Smooth muscle cell (in vitro differentiated cells): ENCODE results near the gene AGPAT4. TPM values are rescaled to one million over a fixed set of nuclear protein-coding genes. Genes with fewer than 3 reads are reported as not detected.
"Not testable (repeated sequence)": the region's sequence is repeated elsewhere in the genome, so short reads cannot be mapped to it uniquely, and the experiment has no call there.

ENCODE experiments used
- DNase-seq: peaks from one replicate; lab custom pipeline; 2025; ENCODE audit not compliant: unreplicated experiment; lab: John Stamatoyannopoulos, UW
- H2AFZ ChIP-seq: fragments of 200-600 bp; sonication (generic); 2 replicates; pipeline ENCODE4 v1.6.0; 2016; ENCODE audit warnings: antibody characterized with exemption, low read depth, mild to moderate bottlenecking
- H3F3A ChIP-seq: fragments of 200-600 bp; sonication (generic); 2 replicates; pipeline ENCODE4 v1.6.0; 2017; ENCODE audit warnings: antibody characterized with exemption, low read depth
- H3K27ac ChIP-seq: fragments of 200-600 bp; sonication (generic); 2 replicates; pipeline ENCODE4 v1.5.1; 2016; ENCODE audit warnings: low read depth, mild to moderate bottlenecking
- H3K27me3 ChIP-seq: fragments of 200-600 bp; sonication (generic); 2 replicates; pipeline ENCODE4 v1.6.1; 2016; ENCODE audit warnings: low read depth, mild to moderate bottlenecking
- H3K36me3 ChIP-seq: fragments of 200-600 bp; sonication (generic); 2 replicates; pipeline ENCODE4 v1.5.1; 2016; ENCODE audit warnings: low read depth
- H3K4me1 ChIP-seq: fragments of 200-600 bp; sonication (generic); 2 replicates; pipeline ENCODE4 v1.5.1; 2016; ENCODE audit warnings: low read depth
- H3K4me2 ChIP-seq: fragments of 200-600 bp; sonication (generic); 2 replicates; pipeline ENCODE4 v1.6.0; 2016; ENCODE audit warnings: mild to moderate bottlenecking
- H3K4me3 ChIP-seq: fragments of 200-600 bp; sonication (generic); 2 replicates; pipeline ENCODE4 v1.5.1; 2016; ENCODE audit warnings: mild to moderate bottlenecking
- H3K79me2 ChIP-seq: fragments of 200-600 bp; sonication (generic); 2 replicates; pipeline ENCODE4 v1.6.0; 2016; ENCODE audit warnings: low read depth, mild to moderate bottlenecking
- H3K9ac ChIP-seq: fragments of 200-600 bp; sonication (generic); 2 replicates; pipeline ENCODE4 v1.6.0; 2016; ENCODE audit warnings: low read depth
- H3K9me3 ChIP-seq: fragments of 200-600 bp; sonication (generic); replicated peaks from 2 replicates; pipeline ENCODE4 v1.5.1; 2016; ENCODE audit warnings: low read depth
- H4K20me1 ChIP-seq: fragments of 200-600 bp; sonication (generic); 2 replicates; pipeline ENCODE4 v1.6.0; 2016; ENCODE audit warnings: low read depth
- CTCF ChIP-seq: fragments of 200-600 bp; sonication (generic); IDR thresholded peaks from 2 replicates; pipeline ENCODE4 v1.5.1; 2017; ENCODE audit warnings: borderline replicate concordance, mild to moderate bottlenecking, antibody characterized with exemption; ENCODE audit not compliant: insufficient read depth, poor library complexity, severe bottlenecking
- WGBS: methylation state at CpG from one replicate; pipeline ENCODE4 v1.1.7; 2016; ENCODE audit warnings: low lambda C conversion rate; 5-methylcytosine and 5-hydroxymethylcytosine counted together
- polyA plus RNA-seq: library from polyadenylated mRNA; unstranded; fragments of >200 nt; fragmentation: Nextera tagmentation; extraction: Ambion mirVana; gene quantifications from 2 replicates; pipeline ENCODE4 v1.2.1, GENCODE V29; 2016
- total RNA-seq: library from RNA; depleted of rRNA; stranded (reverse); fragments of >200 nt; gene quantifications from 2 replicates; pipeline ENCODE4 v1.2.3, GENCODE V29; 2014

The AGPAT4 gene
- 49.3 and 51.8 TPM in 2 replicates for total RNA-seq
- 41.5 and 51.4 TPM in 2 replicates for polyA plus RNA-seq

GRCh38 chr6:161273752-161274487, at the start of gene AGPAT4:
Gene AGPAT4, minus strand, starts transcription at chr6:161274061. Its CDS starts 41,848 bp downstream, at chr6:161232213.
- no peaks in the 10 kb centered on the region for H3K27me3 ChIP-seq
- H3K9me3 ChIP-seq: no peaks in the 10 kb centered on the region
- TF ChIP-seq CTCF: no peak
- peak within 1 kb of the TSS; percentile 93 for H3K4me2 ChIP-seq
- peaks cover 15% of the 10 kb centered on the region for H3F3A ChIP-seq
- H3K27ac ChIP-seq: peak within 1 kb of the TSS; percentile 96
- H3K4me3 ChIP-seq: peak within 1 kb of the TSS; percentile 88
- H3K36me3 ChIP-seq: no peaks in the 10 kb centered on the region
- WGBS: 3% methylated on average over 19 of the region's 21 CpGs
- peak; percentile 31 for DNase-seq
- H3K4me1 ChIP-seq: peaks cover 31% of the 10 kb centered on the region
- H4K20me1 ChIP-seq: peaks cover 44% of the 10 kb centered on the region
- peaks cover 46% of the 10 kb centered on the region for H3K79me2 ChIP-seq
- H3K9ac ChIP-seq: peak within 1 kb of the TSS; percentile 98
- peak within 1 kb of the TSS; percentile 90 for H2AFZ ChIP-seq

GRCh38 chr6:161319231-161319630, 45.4 kb upstream of the AGPAT4 start:
- H3K4me1 ChIP-seq: no peaks in the 10 kb centered on the region
- no peak overlapping the region for H3K27ac ChIP-seq
- H3K4me2 ChIP-seq: no peak overlapping the region
- H4K20me1 ChIP-seq: no peaks in the 10 kb centered on the region
- WGBS: 79% methylated on average over 2 of the region's 2 CpGs
- no peak overlapping the region for H3K4me3 ChIP-seq
- no peak overlapping the region for H3K9ac ChIP-seq
- H3F3A ChIP-seq: no peaks in the 10 kb centered on the region
- H2AFZ ChIP-seq: no peak overlapping the region
- no peak for TF ChIP-seq CTCF
- H3K36me3 ChIP-seq: no peaks in the 10 kb centered on the region
- no peak for DNase-seq
- no peaks in the 10 kb centered on the region for H3K9me3 ChIP-seq
- H3K27me3 ChIP-seq: no peaks in the 10 kb centered on the region
- no peaks in the 10 kb centered on the region for H3K79me2 ChIP-seq

GRCh38 chr6:161318456-161318855, 44.6 kb upstream of the AGPAT4 start:
- 84% methylated on average over 6 of the region's 6 CpGs for WGBS
- no peak overlapping the region for H3K9ac ChIP-seq
- H3K36me3 ChIP-seq: no peaks in the 10 kb centered on the region
- H3K4me2 ChIP-seq: no peak overlapping the region
- no peaks in the 10 kb centered on the region for H3K9me3 ChIP-seq
- no peak overlapping the region for H3K4me3 ChIP-seq
- no peak for TF ChIP-seq CTCF
- no peaks in the 10 kb centered on the region for H3F3A ChIP-seq
- H3K27me3 ChIP-seq: no peaks in the 10 kb centered on the region
- H3K4me1 ChIP-seq: no peaks in the 10 kb centered on the region
- DNase-seq: no peak
- no peak overlapping the region for H3K27ac ChIP-seq
- H2AFZ ChIP-seq: no peak overlapping the region
- no peaks in the 10 kb centered on the region for H4K20me1 ChIP-seq
- H3K79me2 ChIP-seq: no peaks in the 10 kb centered on the region

GRCh38 chr6:161316531-161316930, 42.7 kb upstream of the AGPAT4 start:
- Histone ChIP-seq H3K36me3 (no peaks in the 10 kb centered on the region), H3K9me3 (no peaks in the 10 kb centered on the region), H3K4me1 (no peaks in the 10 kb centered on the region), H3K27me3 (no peaks in the 10 kb centered on the region), H3F3A (no peaks in the 10 kb centered on the region), H3K27ac (no peak overlapping the region), H3K4me3 (no peak overlapping the region), H4K20me1 (no peaks in the 10 kb centered on the region), H3K9ac (no peak overlapping the region), H3K79me2 (no peaks in the 10 kb centered on the region), H3K4me2 (no peak overlapping the region), H2AFZ (no peak overlapping the region)
- DNase-seq: no peak
- no peak for TF ChIP-seq CTCF
- 97% methylated on average over 3 of the region's 3 CpGs for WGBS

GRCh38 chr6:161315246-161315917, 41.5 kb upstream of the AGPAT4 start:
- not testable (repeated sequence) for H3K4me3 ChIP-seq, H3K36me3 ChIP-seq, H3K79me2 ChIP-seq, H3K9ac ChIP-seq, H2AFZ ChIP-seq, H4K20me1 ChIP-seq, DNase-seq, H3F3A ChIP-seq, H3K27ac ChIP-seq, H3K4me2 ChIP-seq, H3K27me3 ChIP-seq, H3K4me1 ChIP-seq, H3K9me3 ChIP-seq
- WGBS: 95% methylated on average over 15 of the region's 15 CpGs
